ENCODE data around the gene MXRA7.

MXRA7 gene

DNA sequence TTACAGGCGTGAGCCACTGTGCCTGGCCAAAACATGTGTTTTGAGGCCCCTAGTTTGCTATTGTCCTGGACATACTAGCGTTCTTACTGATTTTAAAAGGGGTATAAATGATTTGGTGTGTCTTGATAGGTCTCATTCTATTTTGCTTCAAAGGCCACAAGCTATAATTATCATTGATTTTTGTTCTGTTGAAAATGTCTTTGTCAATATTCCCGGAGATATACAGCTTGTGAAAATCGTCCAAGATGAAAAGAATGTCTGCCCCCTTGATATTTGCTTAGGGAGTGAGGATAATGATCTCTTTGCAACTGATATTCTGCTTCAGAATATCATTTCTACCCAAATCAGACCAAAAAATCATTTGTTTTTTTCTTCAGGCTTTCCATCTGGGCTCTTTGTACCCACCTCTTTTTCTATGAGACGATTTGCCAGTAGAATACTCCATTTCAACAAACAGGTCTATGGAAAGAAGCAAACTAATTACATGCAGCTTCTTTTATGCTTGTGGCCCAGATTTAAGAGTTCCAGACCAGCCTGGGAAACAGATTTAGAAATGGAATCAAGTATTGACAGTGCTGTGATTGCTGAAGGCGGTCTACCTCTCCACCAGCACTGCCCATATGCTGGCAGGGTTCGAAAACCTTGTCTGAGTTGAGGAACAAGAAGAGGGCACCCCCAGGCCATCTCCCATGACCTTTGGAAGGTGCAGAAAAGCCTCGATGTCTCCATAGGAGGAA is 53.1 kb downstream of the MXRA7 start:
- no peak overlapping the region for H3K4me3 ChIP-seq (ENCODE audit: low read depth, low read length)
- POLR2A ChIA-PET, result no interaction called here
- no peaks in the 10 kb centered on the region for H3K9me3 ChIP-seq (ENCODE audit: control insufficient read depth, insufficient read depth, low read depth, low read length)
- CTCF ChIA-PET, result no interaction called here
- H3K36me3 ChIP-seq (ENCODE audit: control insufficient read depth in 2 of 2, insufficient read depth in 1 of 2, low read length in 2 of 2), result no peaks in the 10 kb centered on the region
- H3K27ac ChIP-seq (ENCODE audit: extremely low read depth, low read depth, low read length), result no peak overlapping the region
- TF ChIP-seq WT1 (tag by site-specific recombination; IDR thresholded peaks at IDR 0.05) (no peak), ZNF521 (tag by site-specific recombination; IDR thresholded peaks at IDR 0.05) (no peak), MYNN (tag by site-specific recombination; IDR thresholded peaks at IDR 0.05; ENCODE audit: borderline replicate concordance) (no peak), ZNF324 (tag by site-specific recombination; IDR thresholded peaks at IDR 0.05) (no peak), MEIS1 (CRISPR knock-in tag; IDR thresholded peaks at IDR 0.05; ENCODE audit: borderline replicate concordance) (no peak), REPIN1 (tag by site-specific recombination; IDR thresholded peaks at IDR 0.05; ENCODE audit: low read depth) (no peak), TRIM28 (IDR thresholded peaks at IDR 0.05; ENCODE audit: borderline replicate concordance, low read length) (no peak), ZBTB20 (tag by site-specific recombination; IDR thresholded peaks at IDR 0.05) (no peak), GFI1B (tag by site-specific recombination; IDR thresholded peaks at IDR 0.05) (no peak), ZNF274 (IDR thresholded peaks at IDR 0.05; ENCODE audit: low read length) (no peak), ZNF274 (tag by site-specific recombination; IDR thresholded peaks at IDR 0.05; ENCODE audit: borderline replicate concordance) (no peak), ZNF571 (tag by site-specific recombination; IDR thresholded peaks at IDR 0.05) (no peak), ZNF654 (tag by site-specific recombination; IDR thresholded peaks at IDR 0.05; ENCODE audit: low read depth) (no peak), ZNF549 (tag by site-specific recombination; IDR thresholded peaks at IDR 0.05) (no peak), ZNF114 (tag by site-specific recombination; IDR thresholded peaks at IDR 0.05) (no peak), RBAK (tag by site-specific recombination; IDR thresholded peaks at IDR 0.05) (no peak), ZFHX2 (tag by site-specific recombination; conservative IDR thresholded peaks at IDR 0.05) (no peak)
- TF ChIP-seq, protein P1, sequence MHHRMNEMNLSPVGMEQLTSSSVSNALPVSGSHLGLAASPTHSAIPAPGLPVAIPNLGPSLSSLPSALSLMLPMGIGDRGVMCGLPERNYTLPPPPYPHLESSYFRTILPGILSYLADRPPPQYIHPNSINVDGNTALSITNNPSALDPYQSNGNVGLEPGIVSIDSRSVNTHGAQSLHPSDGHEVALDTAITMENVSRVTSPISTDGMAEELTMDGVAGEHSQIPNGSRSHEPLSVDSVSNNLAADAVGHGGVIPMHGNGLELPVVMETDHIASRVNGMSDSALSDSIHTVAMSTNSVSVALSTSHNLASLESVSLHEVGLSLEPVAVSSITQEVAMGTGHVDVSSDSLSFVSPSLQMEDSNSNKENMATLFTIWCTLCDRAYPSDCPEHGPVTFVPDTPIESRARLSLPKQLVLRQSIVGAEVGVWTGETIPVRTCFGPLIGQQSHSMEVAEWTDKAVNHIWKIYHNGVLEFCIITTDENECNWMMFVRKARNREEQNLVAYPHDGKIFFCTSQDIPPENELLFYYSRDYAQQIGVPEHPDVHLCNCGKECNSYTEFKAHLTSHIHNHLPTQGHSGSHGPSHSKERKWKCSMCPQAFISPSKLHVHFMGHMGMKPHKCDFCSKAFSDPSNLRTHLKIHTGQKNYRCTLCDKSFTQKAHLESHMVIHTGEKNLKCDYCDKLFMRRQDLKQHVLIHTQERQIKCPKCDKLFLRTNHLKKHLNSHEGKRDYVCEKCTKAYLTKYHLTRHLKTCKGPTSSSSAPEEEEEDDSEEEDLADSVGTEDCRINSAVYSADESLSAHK (tag by site-specific recombination; IDR thresholded peaks at IDR 0.05), result no peak
- TF ChIP-seq, protein P2, sequence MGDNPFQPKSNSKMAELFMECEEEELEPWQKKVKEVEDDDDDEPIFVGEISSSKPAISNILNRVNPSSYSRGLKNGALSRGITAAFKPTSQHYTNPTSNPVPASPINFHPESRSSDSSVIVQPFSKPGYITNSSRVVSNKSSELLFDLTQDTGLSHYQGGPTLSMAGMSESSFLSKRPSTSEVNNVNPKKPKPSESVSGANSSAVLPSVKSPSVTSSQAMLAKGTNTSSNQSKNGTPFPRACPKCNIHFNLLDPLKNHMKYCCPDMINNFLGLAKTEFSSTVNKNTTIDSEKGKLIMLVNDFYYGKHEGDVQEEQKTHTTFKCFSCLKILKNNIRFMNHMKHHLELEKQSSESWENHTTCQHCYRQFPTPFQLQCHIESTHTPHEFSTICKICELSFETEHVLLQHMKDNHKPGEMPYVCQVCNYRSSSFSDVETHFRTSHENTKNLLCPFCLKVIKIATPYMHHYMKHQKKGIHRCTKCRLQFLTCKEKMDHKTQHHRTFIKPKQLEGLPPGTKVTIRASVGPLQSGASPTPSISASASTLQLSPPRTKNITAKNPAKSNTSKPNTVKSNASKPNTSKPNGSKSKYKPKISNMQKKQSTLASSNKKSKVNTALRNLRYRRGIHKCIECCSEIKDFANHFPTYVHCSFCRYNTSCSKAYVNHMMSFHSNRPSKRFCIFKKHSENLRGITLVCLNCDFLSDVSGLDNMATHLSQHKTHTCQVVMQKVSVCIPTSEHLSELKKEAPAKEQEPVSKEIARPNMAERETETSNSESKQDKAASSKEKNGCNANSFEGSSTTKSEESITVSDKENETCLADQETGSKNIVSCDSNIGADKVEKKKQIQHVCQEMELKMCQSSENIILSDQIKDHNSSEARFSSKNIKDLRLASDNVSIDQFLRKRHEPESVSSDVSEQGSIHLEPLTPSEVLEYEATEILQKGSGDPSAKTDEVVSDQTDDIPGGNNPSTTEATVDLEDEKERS (tag by site-specific recombination; IDR thresholded peaks at IDR 0.05), result no peak
- TF ChIP-seq, protein P3, sequence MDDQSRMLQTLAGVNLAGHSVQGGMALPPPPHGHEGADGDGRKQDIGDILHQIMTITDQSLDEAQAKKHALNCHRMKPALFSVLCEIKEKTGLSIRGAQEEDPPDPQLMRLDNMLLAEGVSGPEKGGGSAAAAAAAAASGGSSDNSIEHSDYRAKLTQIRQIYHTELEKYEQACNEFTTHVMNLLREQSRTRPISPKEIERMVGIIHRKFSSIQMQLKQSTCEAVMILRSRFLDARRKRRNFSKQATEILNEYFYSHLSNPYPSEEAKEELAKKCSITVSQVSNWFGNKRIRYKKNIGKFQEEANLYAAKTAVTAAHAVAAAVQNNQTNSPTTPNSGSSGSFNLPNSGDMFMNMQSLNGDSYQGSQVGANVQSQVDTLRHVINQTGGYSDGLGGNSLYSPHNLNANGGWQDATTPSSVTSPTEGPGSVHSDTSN (CRISPR knock-in tag; IDR thresholded peaks at IDR 0.05), result no peak
- peaks cover 10% of the 10 kb centered on the region for H3K4me1 ChIP-seq (ENCODE audit: control insufficient read depth, insufficient read depth, low read length)

Data from HEK293 (cell line).